Heart left ventricle (tissue), 16 donors: ENCODE data around the gene KCNK7. TPM values are rescaled to one million over a fixed set of nuclear protein-coding genes. Genes with fewer than 3 reads are reported as not detected.

Experiments used
- ATAC-seq, 4 donors: fragments of 200-7000 bp; cut with Tn5 transposase; one replicate each; pipeline ENCODE4 v1.9.1; 2020 to 2022; ENCODE audit warnings: moderate library complexity in 4 of 4, mild to moderate bottlenecking in 3 of 4, moderate number of reproducible peaks in 1 of 4
- DNase-seq, 5 donors: peaks; one replicate each; pipeline ENCODE4 v3.0.0-alpha.2; 2020
- H3K27ac ChIP-seq, 12 donors: fragments of 200-600 bp; sonication (generic) in 4 of 12; one replicate each; pipeline versions ENCODE4 v1.5.0 to v1.8.0; 2016 to 2022; ENCODE audit warnings: mild to moderate bottlenecking in 2 of 12
- H3K27me3 ChIP-seq, 9 donors: fragments of 200-600 bp; sonication (generic) in 2 of 9; one replicate each; pipeline versions ENCODE4 v1.5.1 to v1.8.0; 2016 to 2022; ENCODE audit warnings: mild to moderate bottlenecking in 3 of 9
- H3K36me3 ChIP-seq, 9 donors: fragments of 200-600 bp; sonication (generic) in 2 of 9; one replicate each; pipeline versions ENCODE4 v1.5.0 to v1.8.0; 2018 to 2022; ENCODE audit warnings: mild to moderate bottlenecking in 2 of 9
- H3K4me1 ChIP-seq, 12 donors: fragments of 200-600 bp; sonication (generic) in 4 of 12; one replicate each; pipeline versions ENCODE4 v1.5.0 to v1.8.0; 2016 to 2022; ENCODE audit warnings: mild to moderate bottlenecking in 3 of 12
- H3K4me3 ChIP-seq, 12 donors: fragments of 200-600 bp; sonication (generic) in 4 of 12; one replicate each; pipeline versions ENCODE4 v1.5.0 to v1.8.0; 2017 to 2022; ENCODE audit warnings: mild to moderate bottlenecking in 9 of 12, moderate library complexity in 4 of 12
- H3K9me3 ChIP-seq, 12 donors: fragments of 200-600 bp; sonication (generic) in 4 of 12; one replicate each; pipeline versions ENCODE4 v1.5.0 to v1.8.0; 2016 to 2022; ENCODE audit warnings: mild to moderate bottlenecking in 1 of 12
- CTCF ChIP-seq, 12 donors: fragments of 200-600 bp; sonication (generic) in 4 of 12; IDR thresholded peaks; one replicate each; pipeline versions ENCODE4 v1.5.0 to v1.8.0; 2018 to 2022; ENCODE audit warnings: antibody characterized with exemption in 12 of 12, mild to moderate bottlenecking in 5 of 12
- POLR2A ChIP-seq, 2 donors: fragments of 450-650 bp; IDR thresholded peaks; one replicate each; pipeline ENCODE4 v1.6.1; 2017; ENCODE audit warnings: antibody characterized with exemption in 2 of 2, mild to moderate bottlenecking in 2 of 2, moderate library complexity in 2 of 2
- WGBS, 4 donors: extraction: QIAGEN DNeasy Blood & Tissue Kit in 2 of 4; methylation state at CpG; one replicate each; pipeline versions ENCODE4 v1.1.5 to v1.1.7; 2013 to 2018; 5-methylcytosine and 5-hydroxymethylcytosine counted together
- intact Hi-C, 10 donors: fragments of 100-400 bp; cut with DNase I; formaldehyde crosslinking; loops; one replicate each; pipeline versions ENCODE4 v1.11.1 to v1.14.2; 2022
- microRNA-seq, 4 donors: library from miRNA; unstranded; fragments of <30 nt; microRNA quantifications; one replicate each; pipeline versions ENCODE4 to v1.2.0, GENCODE V29; 2017 to 2020
- polyA plus RNA-seq, 2 donors: library from polyadenylated mRNA; stranded (reverse); fragments of 200-250 nt; gene quantifications; one replicate each; pipeline ENCODE4 v1.2.3, GENCODE V29; 2013
- total RNA-seq, 9 donors: library from RNA; depleted of rRNA in 2 of 9; stranded (reverse); fragments of >200 nt in 2 of 9; fragmentation: NEBNext Ultra II Directional in 3 of 9; extraction: Animal tissue kit (Norgen Biotek cat#: 25700) in 3 of 9; gene quantifications; one replicate each; pipeline versions ENCODE4 v1.1.0 to v1.2.4, GENCODE V29; 2016 to 2023
- donor health status: ischemic (EF 13 %, LVEDD 7.1; RV severe dilation, severe dysfunction).
- donor health status: healthy with polysubstance abuse.
- donor health status: DM: no; HTN: yes; CAD: no.
- donor health status: DM: no; HTN: no; CAD: no.
- donor health status: ischemic (EF 25% LVEDD 6.9; RV normal size, moderate dysfunction).
- donor health status: ischemic (EF 25% LVEDD 5.7; RV mildly dilated, moderate dysfunction).
- donor health status: healthy.
- donor health status: DM: yes; HTN: yes; CAD: no.
- donor health status: ischemic (EF 35%, LVEDD 5.7; RV mildly dilated, moderate dysfunction).
- donor health status: nonischemic (EF 11% LVEDD 7.7; RV severe dilation, severe dysfunction).
- donor health status: DM: yes; HTN: yes; CAD: no.
- donor health status: PGD.
- donor health status: ischemic (EF 29% LVEDD 5.4; RV normal size, mild dysfunction).
- donor health status: nonischemic (EF 23%, LVEDD 6.1; RV moderate dilation, normal function).

KCNK7 gene
- total and polyA plus RNA-seq, 11 donors, result 0.18 to 1.6 (median 0.42) TPM; not detected in 2

DNA sequence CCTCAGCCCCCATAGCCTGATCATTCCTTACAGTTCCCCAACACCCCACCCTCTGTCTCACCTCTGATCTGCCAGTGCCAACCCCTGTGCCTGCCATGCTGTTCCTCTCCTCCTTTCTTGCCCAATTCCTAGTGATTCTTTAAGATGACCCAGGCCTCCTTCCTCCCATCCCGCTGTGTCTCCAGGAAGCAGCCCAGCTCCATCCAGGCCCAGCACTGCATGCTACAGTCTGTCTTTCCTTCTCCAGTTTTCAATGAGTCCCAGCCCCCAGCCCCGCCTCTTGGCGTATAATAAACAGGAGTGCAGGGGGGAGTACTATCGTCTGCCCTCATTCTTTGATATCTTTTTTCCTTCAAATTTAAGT lies 49.8 kb downstream of the KCNK7 start:
- DNase-seq (no peak), ATAC-seq (no peak)
- whole genome bisulfite sequencing, 4 donors, result 83 to 93% (median 91%) methylated on average over 4 of the region's 4 CpGs
- no peaks in the 10 kb centered on the region for H3K9me3 ChIP-seq
- peaks cover 0 to 32% (median 10%) of the 10 kb centered on the region in 12 donors for H3K4me1 ChIP-seq
- H3K27me3 ChIP-seq, result no peaks in the 10 kb centered on the region
- peak overlapping the region in 1 of 12 donors; percentile 52 for H3K27ac ChIP-seq
- H3K4me3 ChIP-seq, result peak overlapping the region in 1 of 12 donors; percentile 54
- intact Hi-C loops, result loop anchor here in 2 of 10 donors (10.0 kb wide), 2 partner anchors 49 to 449 kb away; partner anchors contain the start of gene KCNK7 (in 1 of the 2)
- peaks cover 0 to 76% (median 52%) of the 10 kb centered on the region in 9 donors for H3K36me3 ChIP-seq
- TF ChIP-seq POLR2A (IDR thresholded peaks at IDR 0.05) (no peak), CTCF (IDR thresholded peaks at IDR 0.05) (no peak)

Small RNA genes lying within 50 kb of the gene (microRNA-seq; reads per million reads assigned to microRNA genes)
- gene MIR4690, result 0 to 0.13 (median 0) reads per million in 4 donors

Other genes starting within 250 kb of the KCNK7 start
- gene TIGD3, start 241.0 kb downstream of the KCNK7 start, total RNA-seq, result under 1 TPM in 7 of 9 donors, not detected in 2; 0.19 to 0.91 (median 0.47) TPM
- gene TIGD3, start 241.0 kb downstream of the KCNK7 start, polyA plus RNA-seq, result under 1 TPM; 0.29 to 0.42 TPM
- gene SLC25A45, start 213.2 kb downstream of the KCNK7 start, total RNA-seq, result 10 to 100 TPM in 1 of 9 donors, 1 to 10 TPM in 8; 3.8 to 11.6 (median 6.6) TPM
- gene SLC25A45, start 213.2 kb downstream of the KCNK7 start, polyA plus RNA-seq, result 1 to 10 TPM; 3.8 to 6.6 TPM
- 10 to 100 TPM in 7 of 9 donors, 1 to 10 TPM in 2; 6.1 to 24.1 (median 11.3) TPM for gene FRMD8, start 209.2 kb downstream of the KCNK7 start, total RNA-seq
- gene FRMD8, start 209.2 kb downstream of the KCNK7 start, polyA plus RNA-seq, result 10 to 100 TPM in 1 of 2 donors, 1 to 10 TPM in 1; 8.0 to 16.3 TPM
- 100 to 1,000 TPM in 7 of 9 donors, 10 to 100 TPM in 2; 17.0 to 760 (median 507) TPM for gene NEAT1, start 173.0 kb downstream of the KCNK7 start, total RNA-seq
- gene NEAT1, start 173.0 kb downstream of the KCNK7 start, polyA plus RNA-seq, result 100 to 1,000 TPM; 104 to 532 TPM
- gene MALAT1, start 96.8 kb downstream of the KCNK7 start, total RNA-seq, result 1,000 to 10,000 TPM; 1,047 to 9,662 (median 6,606) TPM
- gene MALAT1, start 96.8 kb downstream of the KCNK7 start, polyA plus RNA-seq, result 1,000 to 10,000 TPM; 1,168 to 4,497 TPM
- 100 to 1,000 TPM in 1 of 9 donors, 10 to 100 TPM in 8; 51.6 to 135 (median 62.2) TPM for gene SCYL1, start 70.7 kb downstream of the KCNK7 start, total RNA-seq
- gene SCYL1, start 70.7 kb downstream of the KCNK7 start, polyA plus RNA-seq, result 10 to 100 TPM; 86.6 to 90.2 TPM
- gene LTBP3, start 37.4 kb downstream of the KCNK7 start, total RNA-seq, result 100 to 1,000 TPM in 1 of 9 donors, 10 to 100 TPM in 8; 51.4 to 125 (median 88.9) TPM
- gene LTBP3, start 37.4 kb downstream of the KCNK7 start, polyA plus RNA-seq, result 10 to 100 TPM; 26.3 to 36.3 TPM
- 10 to 100 TPM; 23.2 to 63.6 (median 33.9) TPM for gene ZNRD2, start 25.3 kb downstream of the KCNK7 start, total RNA-seq
- gene ZNRD2, start 25.3 kb downstream of the KCNK7 start, polyA plus RNA-seq, result 100 to 1,000 TPM in 1 of 2 donors, 10 to 100 TPM in 1; 49.7 to 101 TPM
- 10 to 100 TPM; 25.8 to 87.9 (median 38.4) TPM for gene FAM89B, start 23.3 kb downstream of the KCNK7 start, total RNA-seq
- gene FAM89B, start 23.3 kb downstream of the KCNK7 start, polyA plus RNA-seq, result 10 to 100 TPM; 46.6 to 50.0 TPM
- 100 to 1,000 TPM in 3 of 9 donors, 10 to 100 TPM in 6; 37.4 to 144 (median 80.9) TPM for gene EHBP1L1, start 19.7 kb downstream of the KCNK7 start, total RNA-seq
- gene EHBP1L1, start 19.7 kb downstream of the KCNK7 start, polyA plus RNA-seq, result 10 to 100 TPM; 52.3 to 71.4 TPM
- gene MAP3K11, start 18.4 kb upstream of the KCNK7 start, total RNA-seq, result 10 to 100 TPM; 26.2 to 68.6 (median 31.4) TPM
- gene MAP3K11, start 18.4 kb upstream of the KCNK7 start, polyA plus RNA-seq, result 10 to 100 TPM; 29.4 to 39.3 TPM
- gene PCNX3, start 20.0 kb upstream of the KCNK7 start, total RNA-seq, result 10 to 100 TPM in 8 of 9 donors, 1 to 10 TPM in 1; 9.5 to 23.4 (median 15.4) TPM
- gene PCNX3, start 20.0 kb upstream of the KCNK7 start, polyA plus RNA-seq, result 10 to 100 TPM in 1 of 2 donors, 1 to 10 TPM in 1; 7.1 to 14.0 TPM
- gene SIPA1, start 42.3 kb upstream of the KCNK7 start, total RNA-seq, result 10 to 100 TPM; 17.0 to 63.3 (median 21.6) TPM
- gene SIPA1, start 42.3 kb upstream of the KCNK7 start, polyA plus RNA-seq, result 10 to 100 TPM; 26.5 to 35.5 TPM
- gene RELA, start 67.1 kb upstream of the KCNK7 start, total RNA-seq, result 10 to 100 TPM; 31.2 to 86.4 (median 42.3) TPM
- 10 to 100 TPM; 22.2 to 49.5 TPM for gene RELA, start 67.1 kb upstream of the KCNK7 start, polyA plus RNA-seq
- 10 to 100 TPM; 36.4 to 52.5 (median 40.1) TPM for gene KAT5, start 116.5 kb upstream of the KCNK7 start, total RNA-seq
- 10 to 100 TPM; 39.4 to 62.5 TPM for gene KAT5, start 116.5 kb upstream of the KCNK7 start, polyA plus RNA-seq
- 100 to 1,000 TPM in 2 of 9 donors, 10 to 100 TPM in 7; 31.7 to 131 (median 44.6) TPM for gene RNASEH2C, start 125.0 kb upstream of the KCNK7 start, total RNA-seq
- 100 to 1,000 TPM in 1 of 2 donors, 10 to 100 TPM in 1; 90.5 to 120 TPM for gene RNASEH2C, start 125.0 kb upstream of the KCNK7 start, polyA plus RNA-seq
- gene AP5B1, start 185.2 kb upstream of the KCNK7 start, total RNA-seq, result 10 to 100 TPM in 2 of 9 donors, 1 to 10 TPM in 7; 5.4 to 17.7 (median 8.7) TPM
- 1 to 10 TPM; 4.4 to 9.5 TPM for gene AP5B1, start 185.2 kb upstream of the KCNK7 start, polyA plus RNA-seq
- not detected for gene OVOL1, start 191.3 kb upstream of the KCNK7 start, total RNA-seq
- gene OVOL1, start 191.3 kb upstream of the KCNK7 start, polyA plus RNA-seq, result not detected
- under 1 TPM in 4 of 9 donors, not detected in 5; 0.13 to 0.52 (median 0.37) TPM for gene SNX32, start 238.2 kb upstream of the KCNK7 start, total RNA-seq
- gene SNX32, start 238.2 kb upstream of the KCNK7 start, polyA plus RNA-seq, result under 1 TPM; 0.11 to 0.54 TPM